ENCODE results near the gene MPO.

MPO gene

GRCh38 chr17:58306131-58306951 lies 25.6 kb upstream of the MPO start:
- no peak for DNase-seq

GRCh38 chr17:58305626-58306025 lies 24.9 kb upstream of the MPO start:
- DNase-seq = no peak

- no peak for DNase-seq
Measured at GRCh38 chr17:58304750-58305486, 24.2 kb upstream of the MPO start.

GRCh38 chr17:58303971-58304749 lies 23.4 kb upstream of the MPO start:
- DNase-seq = peak; percentile 31

- no peak for DNase-seq
Measured at GRCh38 chr17:58302919-58303585, 22.3 kb upstream of the MPO start.

GRCh38 chr17:58302171-58302918 lies 21.6 kb upstream of the MPO start:
- no peak for DNase-seq

- no peak for DNase-seq
Measured at GRCh38 chr17:58301504-58302150, 20.9 kb upstream of the MPO start.

GRCh38 chr17:58300336-58300735 lies 19.6 kb upstream of the MPO start:
- DNase-seq = no peak

GRCh38 chr17:58294034-58294433 lies 13.3 kb upstream of the MPO start:
- no peak for DNase-seq

- DNase-seq = no peak
Measured at GRCh38 chr17:58291246-58291645, 10.5 kb upstream of the MPO start.

- peak; percentile 16 for DNase-seq
Measured at GRCh38 chr17:58289869-58290268, 9.1 kb upstream of the MPO start.

GRCh38 chr17:58285422-58285810 lies 4.7 kb upstream of the MPO start:
- no peak for DNase-seq

- no peak for DNase-seq
Measured at GRCh38 chr17:58284613-58285421, 4.1 kb upstream of the MPO start.

- DNase-seq = no peak
Measured at GRCh38 chr17:58283674-58284612, 3.2 kb upstream of the MPO start.

- no peak for DNase-seq
Measured at GRCh38 chr17:58282442-58282841, 1.7 kb upstream of the MPO start.

GRCh38 chr17:58281511-58282011 lies 826 bp upstream of the MPO start:
- no peak for DNase-seq

GRCh38 chr17:58279736-58280479 lies 827 bp downstream of the MPO start:
- no peak for DNase-seq

- DNase-seq = no peak
Measured at GRCh38 chr17:58279016-58279711, 1.6 kb downstream of the MPO start.

Measured in NCI-H345 (cell line).